Eye (tissue), 1 donor: ENCODE results near the gene HTRA2.
"Not testable (repeated sequence)": the region's sequence is repeated elsewhere in the genome, so short reads cannot be mapped to it uniquely, and the experiment has no call there.

Experiments
- DNase-seq: peaks from one replicate; pipeline ENCODE4 v3.0.0-alpha.2; 2015

HTRA2 gene

GRCh38 chr2:74546004-74546403 is 16.3 kb downstream of the HTRA2 start:
- no peak for DNase-seq

GRCh38 chr2:74548285-74548899 is 18.7 kb downstream of the HTRA2 start:
- peak; percentile 56 for DNase-seq

- DNase-seq, result peak; percentile 69
Measured at GRCh38 chr2:74548900-74549826, 19.4 kb downstream of the HTRA2 start.

- DNase-seq, result no peak
Measured at GRCh38 chr2:74550231-74550630, 20.5 kb downstream of the HTRA2 start.

GRCh38 chr2:74551530-74551929 is 21.8 kb downstream of the HTRA2 start:
- no peak for DNase-seq

GRCh38 chr2:74551942-74552913 is 22.5 kb downstream of the HTRA2 start:
- no peak for DNase-seq

GRCh38 chr2:74552914-74553811 is 23.4 kb downstream of the HTRA2 start:
- DNase-seq, result peak; percentile 85

GRCh38 chr2:74553892-74554819 is 24.4 kb downstream of the HTRA2 start, which contains the start of the genes DOK1 and LOXL3:
Gene DOK1 (plus strand): TSS chr2:74554720. CDS start chr2:74554755, 35 bp downstream.
Gene LOXL3 (minus strand): TSS chr2:74553942. CDS start chr2:74552634, 1,308 bp downstream.
- DNase-seq, result peak; percentile 96

GRCh38 chr2:74554820-74555531 is 25.2 kb downstream of the HTRA2 start:
- DNase-seq, result peak; percentile 89

GRCh38 chr2:74555610-74556103 is 25.9 kb downstream of the HTRA2 start:
- no peak for DNase-seq

- DNase-seq, result no peak
Measured at GRCh38 chr2:74556159-74556558, 26.4 kb downstream of the HTRA2 start.

GRCh38 chr2:74556831-74557370 is 27.2 kb downstream of the HTRA2 start:
- no peak for DNase-seq

GRCh38 chr2:74558284-74559230 is 28.8 kb downstream of the HTRA2 start:
- DNase-seq, result no peak

GRCh38 chr2:74559912-74560311 is 30.2 kb downstream of the HTRA2 start:
- DNase-seq, result no peak

- no peak for DNase-seq
Measured at GRCh38 chr2:74560591-74560990, 30.9 kb downstream of the HTRA2 start.

GRCh38 chr2:74561022-74561421 is 31.3 kb downstream of the HTRA2 start:
- not testable (repeated sequence) for DNase-seq

- no peak for DNase-seq
Measured at GRCh38 chr2:74562126-74562775, 32.5 kb downstream of the HTRA2 start.

GRCh38 chr2:74564222-74564621 is 34.5 kb downstream of the HTRA2 start:
- no peak for DNase-seq
